HepG2 (cell line): Measurements from ENCODE around the gene ATE1. TPM values are rescaled to one million over a fixed set of nuclear protein-coding genes. Genes with fewer than 3 reads are reported as not detected.

Experiments
- ATF5 ChIP-seq: sonication (generic); formaldehyde crosslinking; IDR thresholded peaks from 2 replicates; pipeline ENCODE4 v1.4.0; 2020; ENCODE audit warnings: mild to moderate bottlenecking, low read depth, missing genetic modification reagents
- BCL6 ChIP-seq: IDR thresholded peaks from 2 replicates; pipeline ENCODE4 v1.6.1; 2016; ENCODE audit warnings: missing genetic modification reagents, missing compliant biosample characterization
- CREBL2 ChIP-seq: sonication (generic); formaldehyde crosslinking; IDR thresholded peaks from 2 replicates; pipeline ENCODE4 v1.8.1; 2023; ENCODE audit warnings: missing genetic modification reagents, mild to moderate bottlenecking, borderline replicate concordance
- KAT7 ChIP-seq: IDR thresholded peaks from 2 replicates; pipeline ENCODE4 v1.6.1; 2018; ENCODE audit warnings: borderline replicate concordance, missing compliant biosample characterization
- NCOA2 ChIP-seq: sonication (generic); formaldehyde crosslinking; IDR thresholded peaks from 2 replicates; pipeline ENCODE4 v1.8.0; 2022; ENCODE audit warnings: inconsistent platforms
- SIX4 ChIP-seq: sonication (generic); formaldehyde crosslinking; IDR thresholded peaks from 2 replicates; pipeline ENCODE4 v1.4.0; 2020; ENCODE audit warnings: missing genetic modification reagents
- ZBTB2 ChIP-seq: sonication (generic); formaldehyde crosslinking; IDR thresholded peaks from 2 replicates; pipeline ENCODE4 v1.8.0; 2022; ENCODE audit warnings: low read depth, missing genetic modification reagents
- ZBTB25 ChIP-seq: IDR thresholded peaks from 2 replicates; pipeline ENCODE4 v1.6.1; 2018; ENCODE audit warnings: missing genetic modification reagents
- ZBTB40 ChIP-seq, 2 experiments: fragments of 450-650 bp in 1 of 2; sonication (generic) in 1 of 2; formaldehyde crosslinking in 1 of 2; IDR thresholded peaks; 2 replicates each; pipeline versions ENCODE4 v1.6.1 to v1.8.0; 2016 to 2022; ENCODE audit warnings: antibody characterized with exemption in 1 of 2, mild to moderate bottlenecking in 1 of 2, missing genetic modification reagents in 1 of 2
- ZNF34 ChIP-seq: sonication (generic); formaldehyde crosslinking; IDR thresholded peaks from 2 replicates; pipeline ENCODE4 v1.4.0; 2020; ENCODE audit warnings: mild to moderate bottlenecking, missing genetic modification reagents, borderline replicate concordance
- ZNF503 ChIP-seq: sonication (generic); formaldehyde crosslinking; IDR thresholded peaks from 2 replicates; pipeline ENCODE4 v1.4.0; 2020; ENCODE audit warnings: missing genetic modification reagents
- ZNF589 ChIP-seq: sonication (generic); formaldehyde crosslinking; conservative IDR thresholded peaks from 2 replicates; pipeline ENCODE4 v1.8.0; 2022; ENCODE audit warnings: mild to moderate bottlenecking, moderate library complexity, missing genetic modification reagents
- ZNF605 ChIP-seq: sonication (generic); formaldehyde crosslinking; IDR thresholded peaks from 2 replicates; pipeline ENCODE4 v1.8.0; 2022; ENCODE audit warnings: mild to moderate bottlenecking, missing genetic modification reagents
- polyA plus RNA-seq, 8 experiments: library from polyadenylated mRNA; depleted of rRNA in 3 of 8; stranded (reverse) in 7 of 8; unstranded in 1 of 8; fragments of >200 nt; fragmentation: Illumina TruSeq in 4 of 8; extraction: Trizol in 4 of 8; gene quantifications; 2 replicates each; pipeline versions ENCODE4 v1.2.1 to v1.2.3, GENCODE V29; 2011 to 2016; ENCODE audit warnings: low read depth in 4 of 8, missing spikeins in 1 of 8, mixed read lengths in 1 of 8; ENCODE audit not compliant: insufficient read depth in 1 of 8
- total RNA-seq, 5 experiments: library from RNA; depleted of rRNA; stranded (reverse); fragments of >200 nt; fragmentation: Illumina TruSeq; extraction: Trizol; gene quantifications; 2 replicates each; pipeline ENCODE4 v1.2.3, GENCODE V29; 2016; ENCODE audit warnings: low read depth in 1 of 5

ATE1 gene
- total and polyA plus RNA-seq, 2 of the 13 experiments (the other 11 are each of a cell fraction or from before 2014, with no cell fraction given), result 17.5 to 42.2 TPM

- TF ChIP-seq ZBTB2 (CRISPR knock-in tag) (peak; percentile 63; the same call in 1 of the 2 replicates), KAT7 (CRISPR knock-in tag) (no peak; the same call in 1 of the 2 replicates), ZNF589 (CRISPR knock-in tag) (no peak), ZBTB40 (IDR thresholded peaks at IDR 0.05) (no peak), ZBTB40 (CRISPR knock-in tag; IDR thresholded peaks at IDR 0.05) (0 out of 2 replicates have a peak, but pooled peaks have one; percentile 25), ZNF605 (CRISPR knock-in tag) (no peak; the same call in 1 of the 2 replicates), ZBTB25 (CRISPR knock-in tag) (peak; percentile 60; the same call in 1 of the 2 replicates), NCOA2 (no peak; the same call in 1 of the 2 replicates), ZNF34 (CRISPR knock-in tag) (no peak), BCL6 (CRISPR knock-in tag) (no peak), ZNF503 (CRISPR knock-in tag) (peak; percentile 22; the same call in 1 of the 2 replicates), CREBL2 (no peak), SIX4 (CRISPR knock-in tag) (no peak; the same call in 1 of the 2 replicates), ATF5 (no peak)
Observed at GRCh38 chr10:121974535-121975294, 46.9 kb upstream of the ATE1 start, which contains the start of gene NSMCE4A (continued).
